Measurements from ENCODE around the gene SLC25A26.

Gene SLC25A26

DNA sequence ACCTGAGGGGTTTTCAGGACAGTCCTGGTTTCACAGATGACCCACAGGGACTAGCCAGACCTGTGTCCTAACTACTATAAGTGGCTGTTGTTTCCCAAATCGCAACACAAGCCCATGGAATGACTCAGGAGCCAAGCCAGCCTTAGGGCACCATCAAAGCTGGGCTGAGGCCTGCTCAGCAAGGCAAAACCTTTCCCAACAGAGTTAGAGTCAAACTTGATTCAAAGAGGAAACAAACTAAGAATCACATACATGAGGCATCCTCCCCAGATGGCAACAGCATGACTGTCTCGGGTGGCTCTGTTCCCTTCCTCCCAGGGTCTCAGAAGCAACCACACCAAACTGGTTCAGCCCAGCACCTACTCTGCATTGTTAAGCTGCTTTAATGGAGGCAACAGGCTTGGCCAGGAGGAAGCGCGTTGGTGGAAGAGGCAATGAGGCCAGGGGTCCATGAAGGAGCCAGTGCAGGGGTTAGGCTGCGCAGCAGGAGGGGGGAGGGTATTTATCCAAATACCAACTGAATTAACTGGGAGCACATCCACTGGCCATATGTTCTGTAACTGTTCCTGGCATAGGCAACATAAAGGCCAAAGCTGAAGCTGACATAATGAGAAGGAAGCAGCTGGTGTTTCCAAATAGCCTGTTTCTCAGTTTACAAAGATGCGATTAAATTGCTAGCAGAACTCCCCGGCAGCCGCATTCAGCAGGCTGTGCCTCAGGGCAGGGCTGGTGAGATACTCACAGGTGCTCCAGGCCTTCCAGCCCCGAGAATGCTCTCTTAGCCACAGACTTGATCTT lies 177.6 kb downstream of the SLC25A26 start:
- no peak for DNase-seq

DNA sequence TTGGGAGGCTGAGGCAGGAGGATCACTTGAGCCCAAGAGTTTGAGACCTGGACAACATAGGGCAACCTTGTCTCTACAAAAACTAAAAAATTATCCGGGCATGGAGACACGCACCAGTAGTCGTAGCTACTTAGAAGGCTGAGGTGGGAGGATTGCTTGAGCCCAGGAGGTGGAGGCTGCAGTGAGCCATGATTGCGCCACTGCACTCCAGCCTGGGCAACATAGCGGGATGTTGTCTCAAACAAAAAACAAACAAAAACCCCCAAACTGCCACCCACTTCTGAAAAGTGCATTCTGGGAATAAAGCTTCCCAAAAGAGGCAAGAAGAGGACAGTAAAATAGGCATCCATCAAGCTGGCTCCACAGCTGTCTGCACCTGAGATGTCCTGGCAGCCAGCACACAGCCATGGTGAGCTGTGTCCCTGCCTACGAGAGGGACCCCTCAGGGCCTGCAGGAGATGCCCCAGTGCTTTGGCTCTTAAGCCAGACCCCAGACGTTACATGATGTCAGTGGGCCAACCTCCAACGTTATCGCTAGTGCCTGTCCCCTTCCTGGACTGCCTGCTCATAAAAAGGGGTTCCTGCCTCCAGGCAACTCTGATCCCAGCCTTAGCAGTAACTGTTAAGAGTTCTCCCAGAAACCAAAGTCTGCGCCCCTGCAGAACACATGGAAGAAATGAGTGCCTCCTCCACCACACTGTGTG lies 178.9 kb downstream of the SLC25A26 start:
- DNase-seq, result no peak

- no peak for DNase-seq
Observed at GRCh38 chr3:66400411-66401156, 179.8 kb downstream of the SLC25A26 start.

GRCh38 chr3:66401157-66401550 lies 180.4 kb downstream of the SLC25A26 start:
- no peak for DNase-seq

DNA sequence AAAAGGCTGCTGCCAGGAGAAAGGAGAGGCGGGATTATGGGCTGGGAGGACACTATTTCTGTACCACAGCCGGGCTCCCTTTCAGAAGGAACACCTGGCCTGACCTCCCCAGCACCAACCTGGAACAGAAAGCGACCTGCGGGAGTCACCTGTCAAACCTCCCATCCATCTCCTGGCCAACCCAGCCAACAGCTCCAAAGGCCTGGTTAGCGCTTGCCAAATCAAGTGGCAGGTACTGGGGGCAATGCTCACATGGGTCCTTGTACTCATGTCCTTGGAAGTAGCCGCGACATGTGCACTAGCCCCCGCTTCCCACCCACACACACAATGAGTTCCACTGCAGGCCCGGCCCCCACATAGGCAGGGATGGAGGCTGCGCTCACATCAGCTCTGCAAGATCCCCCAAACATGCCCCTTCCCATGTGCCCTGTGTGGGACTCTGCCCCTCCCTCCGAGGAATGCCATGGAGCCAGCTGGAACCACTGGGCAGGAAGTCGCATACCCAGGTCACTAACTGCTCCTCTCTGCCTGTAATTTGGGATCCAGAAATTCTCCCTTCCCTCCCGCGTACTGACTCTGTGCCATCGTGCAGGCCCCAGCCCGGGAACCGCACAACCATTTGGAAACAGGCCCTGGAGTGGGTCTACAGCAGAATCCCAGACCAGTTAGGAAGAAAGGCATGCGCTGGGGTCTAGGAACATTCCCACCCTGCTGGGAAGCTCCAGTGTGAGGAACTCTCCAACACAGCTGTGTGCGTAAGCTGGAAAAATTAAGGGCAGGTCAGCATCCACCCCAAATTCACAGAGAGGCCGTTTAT lies 181.1 kb downstream of the SLC25A26 start:
- DNase-seq, result no peak

- no peak for DNase-seq
Observed at GRCh38 chr3:66402596-66403290, 181.9 kb downstream of the SLC25A26 start.

DNA sequence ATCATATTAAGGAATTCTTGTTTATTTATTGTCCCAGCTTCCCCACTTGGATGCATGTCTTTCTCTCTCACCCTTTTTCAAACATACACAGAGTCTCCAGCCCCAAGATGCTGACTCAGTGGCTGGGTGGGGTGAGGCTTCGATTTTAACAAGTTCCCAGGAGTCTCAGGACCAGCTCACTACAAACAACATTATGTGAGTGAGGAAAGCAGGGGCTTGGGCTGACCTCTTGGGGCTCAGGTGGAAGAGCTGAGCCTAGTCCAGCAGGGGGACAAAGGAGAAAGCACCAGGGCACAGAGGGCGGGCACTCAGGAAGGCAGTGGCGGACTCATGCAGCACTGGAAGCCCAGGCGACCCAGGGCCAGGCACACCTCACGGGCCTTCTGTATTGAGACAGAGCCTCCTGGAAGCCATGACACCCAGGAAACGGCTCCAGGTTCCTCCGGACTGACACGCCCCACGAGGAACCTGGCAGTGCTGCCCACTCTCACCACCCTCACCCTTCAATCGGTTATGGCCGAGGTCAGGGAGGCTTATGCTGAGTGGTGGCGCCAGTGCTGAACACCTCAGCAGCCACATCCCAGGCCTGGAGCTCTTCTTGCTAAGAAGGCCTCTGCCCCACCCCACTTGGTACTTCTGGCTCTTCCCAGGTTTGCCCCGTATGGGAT lies 182.7 kb downstream of the SLC25A26 start:
- DNase-seq, result no peak

GRCh38 chr3:66404197-66404596 lies 183.4 kb downstream of the SLC25A26 start:
- no peak for DNase-seq

DNA sequence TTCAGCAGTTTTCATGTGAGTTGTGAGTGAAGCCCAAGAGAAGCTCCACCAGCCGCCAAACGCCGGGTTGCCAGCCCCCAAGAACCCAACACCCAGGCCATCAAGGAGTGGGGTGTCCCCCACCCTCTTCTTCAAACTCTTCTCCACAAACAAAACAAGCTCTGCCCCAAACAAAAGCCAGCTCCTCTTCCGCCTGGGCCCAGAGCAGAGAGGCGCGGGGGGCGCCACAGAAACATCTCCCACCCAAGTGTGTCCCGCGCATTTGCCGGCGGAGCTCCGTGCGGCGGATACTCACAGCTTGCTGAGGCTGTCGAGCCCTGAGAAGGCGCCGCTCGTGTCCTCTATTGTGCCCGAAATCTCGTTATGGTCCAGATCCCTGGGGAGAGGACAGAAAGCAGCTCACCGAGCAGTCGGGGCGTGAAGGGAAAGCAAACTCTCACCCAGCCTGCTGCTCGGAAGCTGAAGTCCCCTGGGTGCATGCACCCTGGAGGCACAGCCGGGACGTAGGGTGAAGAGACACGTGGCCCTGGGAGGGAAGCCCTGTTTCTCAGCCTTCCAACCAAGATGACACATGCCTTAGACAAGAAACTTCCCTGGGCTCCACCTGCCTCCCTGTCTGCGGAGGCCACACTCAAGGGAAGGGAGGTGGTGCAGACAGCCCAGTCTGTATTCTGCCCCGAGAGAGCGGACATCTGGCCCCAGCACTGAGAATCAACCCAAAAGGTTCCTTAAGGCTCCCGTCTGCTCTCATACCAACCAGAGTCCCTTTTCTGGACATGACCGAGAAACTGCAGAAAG lies 184.3 kb downstream of the SLC25A26 start:
- DNase-seq, result no peak

GRCh38 chr3:66405701-66406091 lies 184.9 kb downstream of the SLC25A26 start:
- DNase-seq, result peak; percentile 54

DNA sequence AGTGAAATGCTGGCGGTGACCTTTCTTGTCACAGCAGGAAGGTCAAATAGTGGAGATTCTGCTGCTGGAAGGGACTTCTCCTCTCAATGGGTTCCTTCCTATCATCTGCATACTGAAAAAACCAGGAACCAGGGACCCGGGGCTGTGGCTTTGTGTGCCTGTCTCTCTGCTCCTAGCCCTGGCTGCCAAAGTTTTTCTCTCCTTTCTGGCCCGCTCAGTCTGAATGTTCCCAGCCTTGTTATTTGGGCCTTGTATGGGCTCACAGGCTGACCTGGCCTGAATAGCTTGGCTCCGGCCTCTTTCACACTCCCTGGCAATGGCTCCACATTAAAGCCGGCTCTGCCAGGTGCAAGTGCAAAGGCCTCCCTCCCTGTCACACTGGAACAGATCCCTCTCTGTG lies 185.4 kb downstream of the SLC25A26 start:
- DNase-seq, result no peak

DNA sequence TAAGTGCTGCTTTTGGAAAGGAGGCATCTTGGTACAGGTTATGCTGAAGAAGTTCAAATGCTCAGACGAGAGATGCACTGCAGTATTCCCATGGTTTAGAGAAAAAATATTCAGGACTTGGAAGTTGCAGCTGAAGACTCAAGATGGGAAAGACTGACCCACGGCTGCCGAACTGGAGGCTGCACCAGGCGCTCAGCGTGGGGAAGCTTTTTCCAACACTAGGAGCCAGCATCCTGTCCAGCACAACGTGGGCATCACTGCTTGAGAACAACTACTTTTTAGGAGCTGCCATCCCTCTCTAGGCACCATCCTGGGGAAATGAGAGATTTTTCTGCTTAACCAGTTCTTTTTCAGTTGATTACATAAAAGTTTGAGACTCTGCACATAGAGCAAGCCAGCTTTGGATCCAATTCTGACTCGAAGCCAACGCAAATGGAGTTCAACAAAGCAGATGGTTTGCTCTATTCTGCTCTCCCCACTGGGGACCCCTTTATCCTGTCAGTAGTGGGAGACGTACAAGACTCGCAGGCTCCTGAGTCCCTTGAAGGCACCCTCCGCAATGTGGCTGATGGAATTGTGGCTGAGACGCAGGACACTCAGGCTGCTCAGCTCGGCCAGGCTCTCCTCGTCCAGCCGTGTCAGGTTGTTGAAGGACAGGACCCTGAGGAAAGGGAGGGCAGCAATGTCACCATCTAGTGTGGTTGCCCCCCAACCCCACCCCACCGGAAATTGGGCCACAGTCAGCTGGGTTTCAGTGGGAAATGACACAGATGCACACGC lies 186.2 kb downstream of the SLC25A26 start:
- no peak for DNase-seq

DNA sequence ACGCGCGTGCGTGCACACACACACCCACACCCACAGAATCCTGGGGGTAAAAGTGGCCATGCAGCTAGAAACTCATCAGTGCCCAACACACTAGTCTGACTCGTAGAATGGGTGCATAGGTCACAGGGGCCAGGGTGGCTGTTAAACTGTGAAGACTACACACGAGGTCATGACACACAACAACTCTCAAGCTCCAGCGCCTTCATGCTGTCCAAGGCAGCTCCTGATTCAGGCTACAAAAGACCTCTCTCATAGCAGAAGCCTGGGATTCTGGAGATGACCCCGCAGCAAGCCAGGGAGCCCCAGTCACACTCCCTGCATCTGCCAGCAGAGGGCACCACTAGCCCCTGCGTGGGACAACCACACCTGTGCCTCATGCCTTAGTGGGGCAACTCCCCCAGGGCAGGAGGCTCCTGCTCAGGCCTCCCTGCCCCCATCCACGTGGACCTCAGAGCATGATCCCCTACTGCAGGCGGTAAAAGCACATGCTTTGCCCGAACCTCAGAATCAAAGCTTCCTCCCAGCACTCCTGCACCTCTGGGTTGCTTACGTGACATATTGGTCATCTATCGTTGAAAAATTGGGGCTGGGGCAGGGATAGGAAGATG lies 186.9 kb downstream of the SLC25A26 start:
- peak; percentile 47 for DNase-seq

GRCh38 chr3:66409771-66410754 lies 189.3 kb downstream of the SLC25A26 start:
- DNase-seq, result no peak

GRCh38 chr3:66410976-66411375 lies 190.2 kb downstream of the SLC25A26 start:
- DNase-seq, result no peak

GRCh38 chr3:66411474-66411873 lies 190.7 kb downstream of the SLC25A26 start:
- DNase-seq, result no peak

DNA sequence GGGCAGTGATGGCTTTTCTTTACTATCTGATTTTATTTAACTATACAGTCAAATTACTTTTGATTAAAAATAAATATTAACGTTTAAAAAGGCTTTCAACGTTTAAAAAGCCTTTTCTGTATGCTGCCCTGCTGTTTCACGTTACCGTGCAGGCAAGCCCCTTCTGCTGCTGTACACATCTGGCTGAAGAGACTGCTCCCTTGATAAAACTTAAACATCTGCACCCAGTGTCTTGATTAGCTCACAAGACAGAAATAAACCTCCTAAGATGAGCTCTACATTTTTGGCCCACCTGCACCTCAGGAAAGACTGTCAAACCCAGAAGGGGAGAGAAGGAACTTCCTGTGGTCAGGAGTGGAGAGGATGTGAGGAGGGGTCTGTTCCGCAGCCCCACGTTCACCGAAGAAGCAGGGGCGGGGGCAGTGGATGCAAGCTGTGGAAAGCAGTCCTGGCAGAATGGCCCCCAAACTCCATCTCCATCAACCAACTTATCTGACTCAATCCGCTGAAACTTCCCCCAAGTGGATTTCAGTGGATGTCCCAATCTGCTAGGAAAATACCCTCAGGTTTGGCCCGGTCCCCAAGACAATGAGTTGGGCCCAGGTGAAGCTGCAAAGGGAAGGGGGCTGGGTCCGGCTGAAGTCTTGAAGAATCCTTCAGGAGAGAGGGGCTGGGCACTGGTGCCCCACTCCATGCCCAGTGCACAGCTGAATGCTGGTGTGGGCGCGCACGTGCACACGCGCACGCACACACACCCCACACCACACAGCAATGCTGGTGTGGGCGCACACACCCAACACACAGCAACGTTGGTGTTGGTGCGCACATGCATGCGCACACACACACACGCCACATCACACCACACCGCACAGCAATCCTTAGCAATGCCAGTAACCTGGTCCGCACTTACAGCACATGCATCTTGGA lies 191.4 kb downstream of the SLC25A26 start:
- DNase-seq, result no peak
